Measurements from ENCODE around the gene KLRG1.

- no peak for TF ChIP-seq CTCF (IDR thresholded peaks at IDR 0.05)
- no peak for TF ChIP-seq ZFX (IDR thresholded peaks at IDR 0.05; ENCODE audit: borderline replicate concordance)
These were observed 42.6 kb upstream of the KLRG1 start for GRCh38 chr12:8946733-8947132.
